Glutamatergic neuron (in vitro differentiated cells): ENCODE measurements around the gene PSMB11. TPM values are rescaled to one million over a fixed set of nuclear protein-coding genes. Genes with fewer than 3 reads are reported as not detected.

ENCODE experiments used
- DNase-seq: peaks from one replicate; pipeline ENCODE4 v3.0.0; 2022
- H3K27ac Mint-ChIP-seq: one replicate; pipeline ENCODE4 v1.8.0; 2020; ENCODE audit warnings: mild to moderate bottlenecking, mixed read lengths, inconsistent platforms; ENCODE audit not compliant: unreplicated experiment
- H3K27me3 Mint-ChIP-seq: one replicate; pipeline ENCODE4 v1.8.0; 2020; ENCODE audit warnings: mild to moderate bottlenecking, moderate library complexity, mixed read lengths, inconsistent platforms; ENCODE audit not compliant: unreplicated experiment
- H3K36me3 Mint-ChIP-seq: one replicate; pipeline ENCODE4 v1.8.0; 2020; ENCODE audit warnings: mild to moderate bottlenecking, mixed read lengths, inconsistent platforms; ENCODE audit not compliant: unreplicated experiment
- H3K4me1 Mint-ChIP-seq: one replicate; pipeline ENCODE4 v1.8.0; 2020; ENCODE audit warnings: mild to moderate bottlenecking, low read depth, mixed read lengths, inconsistent platforms; ENCODE audit not compliant: unreplicated experiment
- H3K4me3 Mint-ChIP-seq: one replicate; pipeline ENCODE4 v1.8.0; 2020; ENCODE audit warnings: mild to moderate bottlenecking, mixed read lengths, inconsistent platforms; ENCODE audit not compliant: unreplicated experiment
- H3K9me3 Mint-ChIP-seq: one replicate; pipeline ENCODE4 v1.8.0; 2020; ENCODE audit warnings: mild to moderate bottlenecking, moderate library complexity, mixed read lengths, inconsistent platforms; ENCODE audit not compliant: unreplicated experiment
- total RNA-seq: library from RNA; stranded (reverse); fragmentation: NEBNext Ultra II Directional; extraction: Animal tissue kit (Norgen Biotek cat#: 25700); gene quantifications from one replicate; pipeline ENCODE4 v1.2.1, GENCODE V29; 2021; ENCODE audit not compliant: unreplicated experiment
- TF ChIP-seq, protein P1 (sequence below): fragments of 200-600 bp; sonication (generic); IDR thresholded peaks from one replicate; pipeline ENCODE4 v1.5.0; 2021; ENCODE audit not compliant: partially characterized antibody, unreplicated experiment

PSMB11 gene
- total RNA-seq, 1 donor from 2014 or later: not detected

DNA sequence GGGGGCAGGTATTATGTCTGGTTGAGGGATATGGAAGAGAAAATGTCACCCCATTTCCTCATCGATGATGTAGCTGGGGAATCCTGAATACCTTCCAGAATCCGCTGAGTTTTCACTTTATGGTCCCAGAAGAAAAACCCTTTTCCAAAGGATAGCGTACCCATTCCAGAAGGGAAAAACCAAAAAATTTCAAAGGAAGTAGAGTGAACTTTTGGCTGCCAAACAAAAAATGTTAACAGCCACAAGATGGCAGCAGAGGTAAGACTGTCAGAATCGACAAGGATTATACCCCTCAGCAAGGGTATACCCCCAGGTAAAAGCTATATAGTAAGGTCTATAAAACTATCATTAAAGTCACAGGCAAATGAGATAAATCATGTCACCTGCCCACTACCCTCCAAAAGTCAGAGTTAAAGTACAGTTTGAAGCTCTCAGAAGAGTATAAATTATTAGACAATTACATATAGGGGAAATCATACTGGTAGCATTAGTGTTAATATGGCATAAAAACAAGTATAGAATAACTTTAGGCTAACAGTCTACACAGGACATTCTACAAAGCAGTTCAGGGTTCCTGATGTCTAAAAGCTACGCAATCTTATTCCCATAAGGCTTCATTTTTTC lies 34.9 kb downstream of the PSMB11 start:
- H3K9me3 Mint-ChIP-seq: peaks cover 1% of the 10 kb centered on the region
- no peak overlapping the region for H3K4me3 Mint-ChIP-seq
- H3K4me1 Mint-ChIP-seq: peaks cover 9% of the 10 kb centered on the region
- TF ChIP-seq, protein P1, sequence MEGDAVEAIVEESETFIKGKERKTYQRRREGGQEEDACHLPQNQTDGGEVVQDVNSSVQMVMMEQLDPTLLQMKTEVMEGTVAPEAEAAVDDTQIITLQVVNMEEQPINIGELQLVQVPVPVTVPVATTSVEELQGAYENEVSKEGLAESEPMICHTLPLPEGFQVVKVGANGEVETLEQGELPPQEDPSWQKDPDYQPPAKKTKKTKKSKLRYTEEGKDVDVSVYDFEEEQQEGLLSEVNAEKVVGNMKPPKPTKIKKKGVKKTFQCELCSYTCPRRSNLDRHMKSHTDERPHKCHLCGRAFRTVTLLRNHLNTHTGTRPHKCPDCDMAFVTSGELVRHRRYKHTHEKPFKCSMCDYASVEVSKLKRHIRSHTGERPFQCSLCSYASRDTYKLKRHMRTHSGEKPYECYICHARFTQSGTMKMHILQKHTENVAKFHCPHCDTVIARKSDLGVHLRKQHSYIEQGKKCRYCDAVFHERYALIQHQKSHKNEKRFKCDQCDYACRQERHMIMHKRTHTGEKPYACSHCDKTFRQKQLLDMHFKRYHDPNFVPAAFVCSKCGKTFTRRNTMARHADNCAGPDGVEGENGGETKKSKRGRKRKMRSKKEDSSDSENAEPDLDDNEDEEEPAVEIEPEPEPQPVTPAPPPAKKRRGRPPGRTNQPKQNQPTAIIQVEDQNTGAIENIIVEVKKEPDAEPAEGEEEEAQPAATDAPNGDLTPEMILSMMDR: peak; percentile 74
- H3K27me3 Mint-ChIP-seq: peaks cover 2% of the 10 kb centered on the region
- DNase-seq: no peak
- H3K27ac Mint-ChIP-seq: no peak overlapping the region
- peaks cover 5% of the 10 kb centered on the region for H3K36me3 Mint-ChIP-seq

DNA sequence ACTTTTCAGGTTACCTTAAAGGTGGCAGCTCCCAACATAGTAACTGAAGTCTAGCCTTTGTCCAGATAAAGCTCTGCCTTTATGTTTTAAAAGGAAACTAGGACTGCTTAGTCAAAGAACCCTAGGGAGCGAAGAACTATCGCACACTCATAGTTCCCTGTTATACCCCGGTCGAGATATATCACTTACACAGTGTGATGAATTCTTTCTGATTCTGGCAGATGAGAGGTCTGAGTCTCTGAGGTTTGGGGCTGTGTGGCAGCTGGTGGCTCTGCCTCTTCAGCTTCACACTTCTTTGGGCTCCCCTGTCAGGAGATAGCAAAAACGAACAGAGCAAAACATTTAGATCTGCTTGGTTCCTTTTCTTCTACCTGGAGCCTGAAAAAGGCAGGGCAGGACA lies 36.0 kb downstream of the PSMB11 start:
- Mint-ChIP-seq H3K27ac (no peak overlapping the region), H3K27me3 (peaks cover 2% of the 10 kb centered on the region), H3K36me3 (peaks cover 5% of the 10 kb centered on the region), H3K4me3 (no peak overlapping the region), H3K4me1 (peaks cover 4% of the 10 kb centered on the region), H3K9me3 (peaks cover 1% of the 10 kb centered on the region)
- no peak for DNase-seq
- TF ChIP-seq, protein P1: no peak

DNA sequence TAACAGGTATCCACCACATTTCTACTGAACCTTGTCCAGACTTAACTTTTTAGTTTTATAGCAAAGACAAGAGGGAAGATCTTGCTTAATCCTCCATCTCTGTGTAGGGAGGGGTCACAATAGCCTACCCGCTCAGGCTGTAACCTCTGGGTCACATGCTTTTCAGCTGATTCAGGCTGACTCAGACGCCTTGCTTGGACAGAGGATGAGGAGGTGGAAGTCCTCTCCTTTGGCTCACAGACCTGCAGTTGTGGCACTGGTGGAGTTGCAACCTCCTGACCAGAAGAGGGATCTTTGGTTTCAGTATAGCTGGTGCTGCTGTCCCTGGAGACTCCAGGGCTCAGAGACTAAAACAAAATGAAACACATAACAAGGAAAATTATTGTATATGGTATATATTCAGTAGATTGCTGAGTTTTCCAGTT lies 36.7 kb downstream of the PSMB11 start:
- H3K36me3 Mint-ChIP-seq: peaks cover 5% of the 10 kb centered on the region
- peaks cover 2% of the 10 kb centered on the region for H3K27me3 Mint-ChIP-seq
- H3K4me3 Mint-ChIP-seq: no peak overlapping the region
- H3K9me3 Mint-ChIP-seq: peaks cover 1% of the 10 kb centered on the region
- H3K27ac Mint-ChIP-seq: no peak overlapping the region
- H3K4me1 Mint-ChIP-seq: peaks cover 4% of the 10 kb centered on the region
- no peak for DNase-seq
- TF ChIP-seq, protein P1: no peak

DNA sequence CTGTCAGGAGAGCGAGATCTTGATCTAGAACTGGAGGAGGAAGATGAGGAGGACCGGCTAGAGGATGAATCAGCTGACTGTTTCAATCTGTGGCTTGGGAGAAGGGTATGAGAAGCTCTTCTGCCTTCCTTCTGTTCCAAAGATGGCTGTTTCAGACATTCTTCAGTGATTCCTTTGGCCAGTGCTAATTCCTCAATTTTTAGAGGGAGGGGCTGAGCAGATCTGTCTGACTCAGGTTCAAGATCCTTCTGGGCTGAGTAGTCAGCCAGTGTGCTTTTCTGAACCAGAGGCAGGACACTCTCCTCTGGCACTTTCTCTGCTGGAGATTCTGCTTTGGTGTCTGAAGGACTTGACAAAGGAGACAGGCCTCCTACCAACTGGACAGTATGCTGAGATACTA lies 37.7 kb downstream of the PSMB11 start:
- Mint-ChIP-seq H3K9me3 (peaks cover 1% of the 10 kb centered on the region), H3K36me3 (peaks cover 5% of the 10 kb centered on the region), H3K4me1 (peaks cover 4% of the 10 kb centered on the region), H3K4me3 (no peak overlapping the region), H3K27me3 (peaks cover 2% of the 10 kb centered on the region), H3K27ac (no peak overlapping the region)
- no peak for DNase-seq
- TF ChIP-seq, protein P1: no peak

DNA sequence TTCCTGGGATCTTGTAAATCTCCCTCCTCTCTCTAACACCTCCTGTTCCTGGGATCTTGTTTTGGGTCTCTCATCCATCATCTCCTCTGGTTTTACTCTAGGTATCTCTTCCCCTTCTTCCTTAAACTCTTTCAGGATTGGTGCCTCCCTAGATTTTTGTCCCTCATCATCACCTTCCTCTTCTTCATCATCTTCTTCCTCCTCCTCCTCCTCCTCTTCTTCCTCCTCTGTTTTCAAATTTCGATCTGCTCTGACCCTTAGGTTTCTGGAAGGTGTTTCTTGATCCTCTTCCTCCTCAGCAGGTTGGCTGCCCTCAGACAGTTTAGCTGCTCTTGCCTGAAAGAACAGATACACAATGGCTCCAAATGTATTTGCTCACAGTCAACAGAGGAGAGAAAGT lies 38.5 kb downstream of the PSMB11 start:
- Mint-ChIP-seq H3K4me1 (peaks cover 1% of the 10 kb centered on the region), H3K4me3 (no peak overlapping the region), H3K27me3 (peaks cover 2% of the 10 kb centered on the region), H3K27ac (no peak overlapping the region), H3K36me3 (peaks cover 5% of the 10 kb centered on the region), H3K9me3 (peaks cover 1% of the 10 kb centered on the region)
- TF ChIP-seq, protein P1: no peak
- no peak for DNase-seq
